Fibroblast of lung (primary cell): ENCODE data around the gene TNRC6A. TPM values are rescaled to one million over a fixed set of nuclear protein-coding genes. Genes with fewer than 3 reads are reported as not detected.
"Not testable (repeated sequence)": the region's sequence is repeated elsewhere in the genome, so short reads cannot be mapped to it uniquely, and the experiment has no call there.

Source experiments
- DNase-seq, 2 donors: peaks; one replicate each; pipeline versions ENCODE4 v3.0.0 to v3.0.0-alpha.2; 2010; ENCODE audit warnings: low read depth in 2 of 2
- H2AFZ ChIP-seq: 2 replicates; pipeline ENCODE4 v1.5.1; 2012; ENCODE audit warnings: low read length, control low read depth, inconsistent platforms
- H3K27ac ChIP-seq: 2 replicates; pipeline ENCODE4 v1.5.1; 2011; ENCODE audit warnings: low read length, control low read depth; ENCODE audit not compliant: insufficient read depth
- H3K27me3 ChIP-seq: 2 replicates; pipeline ENCODE4 v1.5.1; 2011; ENCODE audit warnings: mild to moderate bottlenecking, low read length; ENCODE audit not compliant: control insufficient read depth, insufficient read depth
- H3K36me3 ChIP-seq: 2 replicates; pipeline ENCODE4 v1.5.1; 2011; ENCODE audit warnings: low read length; ENCODE audit not compliant: control insufficient read depth, insufficient read depth
- H3K4me1 ChIP-seq: 2 replicates; pipeline ENCODE4 v1.5.1; 2011; ENCODE audit warnings: low read length; ENCODE audit not compliant: control insufficient read depth, insufficient read depth; ENCODE audit errors: extremely low read depth
- H3K4me2 ChIP-seq: 2 replicates; pipeline ENCODE4 v1.5.1; 2011; ENCODE audit warnings: low read length, control low read depth; ENCODE audit not compliant: insufficient read depth; ENCODE audit errors: extremely low read depth
- H3K4me3 ChIP-seq, 4 experiments: fragments of 200-600 bp in 1 of 4; sonication (generic) in 1 of 4; replicated peaks in 1 of 4; 2 replicates each; pipeline ENCODE4 v1.5.1; 2011 to 2016; ENCODE audit warnings: low read length in 4 of 4, low read depth in 3 of 4, mild to moderate bottlenecking in 3 of 4, control low read depth in 2 of 4, inconsistent platforms in 1 of 4, mixed read lengths in 1 of 4; ENCODE audit not compliant: insufficient read depth in 1 of 4; ENCODE audit errors: control extremely low read depth in 1 of 4
- H3K79me2 ChIP-seq: 2 replicates; pipeline ENCODE4 v1.5.1; 2012; ENCODE audit warnings: mild to moderate bottlenecking, low read length, inconsistent platforms; ENCODE audit not compliant: control insufficient read depth, insufficient read depth
- H3K9ac ChIP-seq: 2 replicates; pipeline ENCODE4 v1.5.1; 2011; ENCODE audit warnings: mild to moderate bottlenecking, low read length, control low read depth; ENCODE audit not compliant: insufficient read depth
- H3K9me3 ChIP-seq: 2 replicates; pipeline ENCODE4 v1.5.1; 2012; ENCODE audit warnings: low read depth, low read length; ENCODE audit not compliant: control insufficient read depth, insufficient read depth
- H4K20me1 ChIP-seq: 2 replicates; pipeline ENCODE4 v1.5.1; 2011; ENCODE audit warnings: low read length; ENCODE audit not compliant: control insufficient read depth, insufficient read depth; ENCODE audit errors: extremely low read depth
- CTCF ChIP-seq, 2 donors: IDR thresholded peaks in 1 of 2; conservative IDR thresholded peaks in 1 of 2; 1 replicate in 1 of 2; 2 replicates in 1 of 2; pipeline ENCODE4 v1.5.1; 2011 to 2012; ENCODE audit warnings: low read length in 2 of 2, control low read depth in 1 of 2, inconsistent platforms in 1 of 2, low read depth in 1 of 2, mild to moderate bottlenecking in 1 of 2
- EZH2 ChIP-seq: IDR thresholded peaks from 2 replicates; pipeline ENCODE4 v1.5.1; 2012; ENCODE audit warnings: low read length, control low read depth, mild to moderate bottlenecking; ENCODE audit errors: missing control alignments
- polyA plus RNA-seq, 2 donors: library from polyadenylated mRNA; depleted of rRNA in 1 of 2; stranded (reverse) in 1 of 2; unstranded in 1 of 2; fragments of >200 nt; gene quantifications; 2 replicates each; pipeline ENCODE4 v1.2.1, GENCODE V29; 2011 to 2012; ENCODE audit warnings: missing spikeins in 1 of 2
- total RNA-seq: library from RNA; depleted of rRNA; stranded (reverse); fragments of >200 nt; gene quantifications from 2 replicates; pipeline ENCODE4 v1.2.1, GENCODE V29; 2014

Gene TNRC6A
- total and polyA plus RNA-seq, 2 donors (not counting 1 experiment from before 2014, with no cell fraction given), result 49.4 to 51.5 TPM

GRCh38 chr16:24853830-24854229, 124.4 kb downstream of the TNRC6A start:
- TF ChIP-seq EZH2 (no peak), CTCF (conservative IDR thresholded peaks at IDR 0.05 in 1 of 2, IDR thresholded peaks at IDR 0.05 in 1 of 2; ENCODE audit: low read depth in 1 of 2, low read length in 2 of 2) (no peak)

DNA sequence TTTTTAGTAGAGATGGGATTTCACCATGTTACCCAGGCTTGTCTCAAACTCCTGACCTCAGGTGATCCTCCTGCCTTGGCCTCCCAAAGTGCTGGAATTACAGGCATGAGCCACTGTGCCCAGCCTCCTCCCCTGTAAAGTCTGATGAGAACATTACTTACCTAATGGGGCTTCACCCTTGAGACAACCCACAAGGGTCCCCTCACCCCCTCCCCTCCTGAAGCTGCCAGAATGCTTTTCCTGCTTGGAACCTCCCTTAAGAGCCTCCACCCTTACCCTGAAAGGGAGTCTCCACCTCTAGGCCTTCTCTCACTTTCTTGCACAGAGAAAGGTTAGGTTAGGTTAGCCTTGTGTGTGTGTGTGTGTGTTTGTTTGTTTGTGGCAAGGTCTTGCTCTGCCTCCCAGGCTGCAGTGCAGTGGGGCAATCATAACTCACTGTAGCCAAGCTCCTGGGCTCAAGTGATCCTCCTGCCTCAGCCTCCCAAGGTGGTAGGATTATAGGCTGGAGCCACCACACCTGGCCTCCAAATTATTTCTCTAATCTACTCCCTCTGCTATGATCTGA, 125.2 kb downstream of the TNRC6A start:
- H3K4me3 ChIP-seq, result no peak overlapping the region
- no peaks in the 10 kb centered on the region for H3K27me3 ChIP-seq
- no peaks in the 10 kb centered on the region for H4K20me1 ChIP-seq
- TF ChIP-seq CTCF (conservative IDR thresholded peaks at IDR 0.05 in 1 of 2, IDR thresholded peaks at IDR 0.05 in 1 of 2; ENCODE audit: low read depth in 1 of 2, low read length in 2 of 2) (no peak), EZH2 (no peak)
- no peak overlapping the region for H3K4me2 ChIP-seq
- no peaks in the 10 kb centered on the region for H3K9me3 ChIP-seq
- no peak overlapping the region for H2AFZ ChIP-seq
- no peaks in the 10 kb centered on the region for H3K36me3 ChIP-seq
- no peak overlapping the region for H3K9ac ChIP-seq
- H3K27ac ChIP-seq, result no peak overlapping the region
- H3K4me1 ChIP-seq, result peaks cover 8% of the 10 kb centered on the region
- DNase-seq, result no peak
- no peaks in the 10 kb centered on the region for H3K79me2 ChIP-seq

More at GRCh38 chr16:24853830-24854229, 124.4 kb downstream of the TNRC6A start:
- DNase-seq, result peak; percentile 36 to 49
- Histone ChIP-seq H3K9me3 (no peaks in the 10 kb centered on the region), H3K79me2 (no peaks in the 10 kb centered on the region), H3K9ac (no peak overlapping the region), H3K4me2 (peak overlapping the region; percentile 55), H3K4me1 (peaks cover 8% of the 10 kb centered on the region), H3K4me3 (no peak overlapping the region), H3K27ac (no peak overlapping the region), H3K36me3 (no peaks in the 10 kb centered on the region), H4K20me1 (no peaks in the 10 kb centered on the region), H3K27me3 (no peaks in the 10 kb centered on the region), H2AFZ (peak overlapping the region; percentile 17)

GRCh38 chr16:24855678-24856077, 126.2 kb downstream of the TNRC6A start:
- no peaks in the 10 kb centered on the region for H3K9me3 ChIP-seq
- no peak overlapping the region for H3K9ac ChIP-seq
- H3K4me1 ChIP-seq, result peaks cover 8% of the 10 kb centered on the region
- H3K27me3 ChIP-seq, result no peaks in the 10 kb centered on the region
- no peaks in the 10 kb centered on the region for H3K36me3 ChIP-seq
- H3K4me3 ChIP-seq, result no peak overlapping the region
- DNase-seq, result no peak
- H3K27ac ChIP-seq, result no peak overlapping the region
- H4K20me1 ChIP-seq, result no peaks in the 10 kb centered on the region
- H3K4me2 ChIP-seq, result no peak overlapping the region
- TF ChIP-seq EZH2 (no peak), CTCF (conservative IDR thresholded peaks at IDR 0.05 in 1 of 2, IDR thresholded peaks at IDR 0.05 in 1 of 2; ENCODE audit: low read depth in 1 of 2, low read length in 2 of 2) (no peak)
- no peaks in the 10 kb centered on the region for H3K79me2 ChIP-seq
- no peak overlapping the region for H2AFZ ChIP-seq

DNA sequence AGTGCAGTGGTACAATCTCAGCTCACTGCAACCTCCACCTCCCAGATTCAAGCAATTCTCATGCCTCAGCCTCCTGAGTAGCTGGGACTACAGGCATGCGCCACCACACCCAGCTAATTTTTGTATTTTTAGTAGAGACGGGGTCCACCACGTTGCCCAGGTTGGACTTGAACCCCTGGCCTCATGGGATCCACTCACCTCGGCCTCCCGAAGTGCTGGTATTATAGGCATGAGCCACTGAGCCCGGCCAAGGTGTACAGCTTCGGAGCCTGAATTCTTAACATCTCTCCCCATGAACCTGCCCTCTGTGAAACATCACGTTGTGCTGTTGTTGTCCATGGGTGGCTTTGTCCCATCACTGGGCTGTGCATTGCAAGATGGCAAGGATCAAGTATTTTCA, 127.4 kb downstream of the TNRC6A start:
- DNase-seq, H3K4me3 ChIP-seq, H3K9me3 ChIP-seq, H3K9ac ChIP-seq, H4K20me1 ChIP-seq, H2AFZ ChIP-seq, H3K4me1 ChIP-seq, H3K27ac ChIP-seq, H3K27me3 ChIP-seq, H3K79me2 ChIP-seq, H3K36me3 ChIP-seq, H3K4me2 ChIP-seq: not testable (repeated sequence)
